GM10266 (cell line): Measurements from ENCODE around the gene TCTN2.

Experiments
- DNase-seq: peaks from one replicate; pipeline ENCODE4 v3.0.0; 2012; ENCODE audit errors: extremely low spot score
- CTCF ChIP-seq: IDR thresholded peaks from 2 replicates; pipeline ENCODE4 v1.5.1; 2012; ENCODE audit warnings: mild to moderate bottlenecking, low read depth; ENCODE audit not compliant: control insufficient read depth, insufficient read depth; ENCODE audit errors: missing control alignments

The TCTN2 gene

GRCh38 chr12:123713398-123713797 is 42.5 kb downstream of the TCTN2 start:
- no peak for TF ChIP-seq CTCF
- DNase-seq = peak; percentile 38

DNA sequence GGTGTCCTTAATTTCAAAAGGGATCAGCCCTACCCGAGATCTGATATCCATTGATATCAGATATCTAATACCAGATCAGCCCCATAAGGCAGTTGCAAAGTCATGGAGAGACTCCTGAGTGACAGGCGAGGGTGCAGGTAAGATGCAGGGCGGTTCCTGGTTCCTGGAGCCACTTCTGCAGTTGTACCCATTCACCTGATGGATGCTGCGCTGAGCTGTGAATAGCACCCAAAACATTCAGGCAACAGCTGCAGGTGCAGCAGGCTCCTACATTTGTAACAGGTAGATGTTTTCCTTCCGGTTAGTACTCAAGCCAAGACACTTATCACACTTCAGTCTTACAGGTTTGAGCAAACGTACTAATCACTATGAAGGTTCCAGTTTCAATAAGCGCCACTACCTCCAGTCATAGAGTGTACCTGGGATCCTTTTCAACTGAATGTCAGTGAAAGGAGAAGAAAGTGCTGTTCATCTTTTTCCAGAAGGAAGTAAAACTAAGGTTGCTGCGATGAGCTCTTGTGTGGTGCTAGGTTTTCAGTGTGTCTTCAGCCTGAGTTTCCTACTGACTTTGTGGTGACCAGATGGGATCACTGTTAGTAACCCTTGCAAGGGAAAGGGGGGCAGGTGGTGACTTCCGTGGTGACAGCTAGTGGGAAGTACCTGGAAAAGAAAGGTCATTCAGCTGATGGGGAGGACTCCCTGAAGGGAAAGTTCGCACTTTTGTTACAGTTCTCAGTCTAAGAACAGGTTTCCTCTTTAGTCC is 43.1 kb downstream of the TCTN2 start:
- TF ChIP-seq CTCF = no peak
- peak; percentile 57 for DNase-seq

DNA sequence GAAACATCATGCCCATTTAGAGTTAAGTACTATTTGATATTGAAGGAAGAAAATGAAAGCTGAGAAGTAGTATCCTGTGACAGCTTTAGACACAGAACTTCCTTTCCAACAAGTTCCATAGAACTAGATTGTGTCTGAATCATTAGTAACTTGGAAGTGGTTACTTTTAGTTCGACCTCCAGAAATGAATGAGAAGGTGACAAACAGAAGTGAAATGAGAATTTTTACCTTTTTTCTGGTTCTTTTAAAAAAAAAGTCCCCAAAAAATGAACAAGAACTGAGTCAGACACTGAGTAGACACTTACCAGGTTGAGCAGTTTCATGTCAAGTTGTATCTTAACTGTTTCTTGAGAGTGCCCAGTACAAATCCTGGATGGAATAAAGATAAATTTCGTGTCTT is 44.3 kb downstream of the TCTN2 start:
- no peak for TF ChIP-seq CTCF
- peak; percentile 21 for DNase-seq

GRCh38 chr12:123717350-123717749 is 46.4 kb downstream of the TCTN2 start:
- no peak for TF ChIP-seq CTCF
- no peak for DNase-seq

- no peak for DNase-seq
- TF ChIP-seq CTCF = no peak
Observed at GRCh38 chr12:123720141-123720814, 49.4 kb downstream of the TCTN2 start.

GRCh38 chr12:123721245-123721644 is 50.3 kb downstream of the TCTN2 start:
- no peak for TF ChIP-seq CTCF
- DNase-seq = no peak

DNA sequence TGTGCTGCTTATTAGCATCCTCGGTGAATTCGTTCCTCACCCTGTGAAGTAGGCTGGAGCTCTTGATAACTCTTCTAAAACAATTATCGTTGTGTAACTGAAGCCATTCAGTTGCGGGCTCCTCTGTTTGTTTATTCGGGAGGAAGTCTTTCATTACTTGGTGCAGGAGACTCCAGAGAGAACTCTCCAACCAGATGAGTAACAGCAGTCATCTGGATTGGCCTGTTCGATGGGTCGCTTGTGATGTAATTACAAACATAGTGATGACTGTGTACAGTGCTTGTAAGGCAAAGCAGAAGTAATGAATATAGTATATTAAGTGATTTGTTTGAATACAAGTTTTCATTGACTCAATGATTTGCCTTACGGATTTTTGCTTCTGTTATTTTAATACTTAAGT is 52.1 kb downstream of the TCTN2 start:
- DNase-seq = no peak
- no peak for TF ChIP-seq CTCF
